ENCODE data around the gene SRRM1. TPM values are rescaled to one million over a fixed set of nuclear protein-coding genes. Genes with fewer than 3 reads are reported as not detected.

Gene SRRM1
- total and polyA plus RNA-seq, 2 experiments from 2014 or later = 118 to 666 TPM

- Histone ChIP-seq H3F3A (replicated peaks; ENCODE audit: low read depth) (no peaks in the 10 kb centered on the region), H4K20me1 (replicated peaks; ENCODE audit: insufficient read depth) (no peaks in the 10 kb centered on the region), H3K4me3 (no peak overlapping the region), H3K36me3 (ENCODE audit: insufficient read depth) (no peaks in the 10 kb centered on the region), H3K79me2 (replicated peaks; ENCODE audit: insufficient read depth) (no peaks in the 10 kb centered on the region), H3K27me3 (ENCODE audit: insufficient read depth) (no peaks in the 10 kb centered on the region), H2AFZ (peak overlapping the region; percentile 72; the same call in 1 of the 2 replicates), H3K4me1 (ENCODE audit: insufficient read depth) (no peaks in the 10 kb centered on the region), H3K27ac (ENCODE audit: low read depth) (no peak overlapping the region), H3K4me2 (no peak overlapping the region), H3K9me2 (ENCODE audit: insufficient read depth) (no peaks in the 10 kb centered on the region)
- no peak for ATAC-seq
- Mint-ChIP-seq H3K4me1 (peaks cover under 1% of the 10 kb centered on the region; the same call in 2 of the 3 replicates), H3K27me3 (ENCODE audit: insufficient read depth, low read depth, poor library complexity) (peaks cover 7% of the 10 kb centered on the region), H3K36me3 (ENCODE audit: low read depth) (peaks cover 6% of the 10 kb centered on the region; the same call in 2 of the 3 replicates), H3K9me3 (peaks cover 13% of the 10 kb centered on the region; the same call in 2 of the 3 replicates), H3K27ac (no peak overlapping the region), H3K4me3 (no peak overlapping the region)
- DNase-seq (ENCODE audit: low spot score) = no peak
- no peak for TF ChIP-seq EZH2 (IDR thresholded peaks at IDR 0.05; ENCODE audit: low read depth, unreplicated experiment)
- no peak for TF ChIP-seq ZNF331 (CRISPR knock-in tag; IDR thresholded peaks at IDR 0.05; ENCODE audit: low read depth)
- TF ChIP-seq NANOG (IDR thresholded peaks at IDR 0.05; ENCODE audit: borderline replicate concordance) = no peak
- no peak for TF ChIP-seq STAT1 (IDR thresholded peaks at IDR 0.05; ENCODE audit: unreplicated experiment)
- TF ChIP-seq, protein P1, sequence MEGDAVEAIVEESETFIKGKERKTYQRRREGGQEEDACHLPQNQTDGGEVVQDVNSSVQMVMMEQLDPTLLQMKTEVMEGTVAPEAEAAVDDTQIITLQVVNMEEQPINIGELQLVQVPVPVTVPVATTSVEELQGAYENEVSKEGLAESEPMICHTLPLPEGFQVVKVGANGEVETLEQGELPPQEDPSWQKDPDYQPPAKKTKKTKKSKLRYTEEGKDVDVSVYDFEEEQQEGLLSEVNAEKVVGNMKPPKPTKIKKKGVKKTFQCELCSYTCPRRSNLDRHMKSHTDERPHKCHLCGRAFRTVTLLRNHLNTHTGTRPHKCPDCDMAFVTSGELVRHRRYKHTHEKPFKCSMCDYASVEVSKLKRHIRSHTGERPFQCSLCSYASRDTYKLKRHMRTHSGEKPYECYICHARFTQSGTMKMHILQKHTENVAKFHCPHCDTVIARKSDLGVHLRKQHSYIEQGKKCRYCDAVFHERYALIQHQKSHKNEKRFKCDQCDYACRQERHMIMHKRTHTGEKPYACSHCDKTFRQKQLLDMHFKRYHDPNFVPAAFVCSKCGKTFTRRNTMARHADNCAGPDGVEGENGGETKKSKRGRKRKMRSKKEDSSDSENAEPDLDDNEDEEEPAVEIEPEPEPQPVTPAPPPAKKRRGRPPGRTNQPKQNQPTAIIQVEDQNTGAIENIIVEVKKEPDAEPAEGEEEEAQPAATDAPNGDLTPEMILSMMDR (conservative IDR thresholded peaks at IDR 0.05; ENCODE audit: low read depth in 2 of 2) = no peak
- no peak for TF ChIP-seq JUNB (IDR thresholded peaks at IDR 0.05; ENCODE audit: unreplicated experiment)
- no peak for TF ChIP-seq EZH2phosphoT487 (IDR thresholded peaks at IDR 0.05; ENCODE audit: unreplicated experiment)
- no peak for TF ChIP-seq REST (IDR thresholded peaks at IDR 0.05; ENCODE audit: unreplicated experiment)
- TF ChIP-seq, protein P2, sequence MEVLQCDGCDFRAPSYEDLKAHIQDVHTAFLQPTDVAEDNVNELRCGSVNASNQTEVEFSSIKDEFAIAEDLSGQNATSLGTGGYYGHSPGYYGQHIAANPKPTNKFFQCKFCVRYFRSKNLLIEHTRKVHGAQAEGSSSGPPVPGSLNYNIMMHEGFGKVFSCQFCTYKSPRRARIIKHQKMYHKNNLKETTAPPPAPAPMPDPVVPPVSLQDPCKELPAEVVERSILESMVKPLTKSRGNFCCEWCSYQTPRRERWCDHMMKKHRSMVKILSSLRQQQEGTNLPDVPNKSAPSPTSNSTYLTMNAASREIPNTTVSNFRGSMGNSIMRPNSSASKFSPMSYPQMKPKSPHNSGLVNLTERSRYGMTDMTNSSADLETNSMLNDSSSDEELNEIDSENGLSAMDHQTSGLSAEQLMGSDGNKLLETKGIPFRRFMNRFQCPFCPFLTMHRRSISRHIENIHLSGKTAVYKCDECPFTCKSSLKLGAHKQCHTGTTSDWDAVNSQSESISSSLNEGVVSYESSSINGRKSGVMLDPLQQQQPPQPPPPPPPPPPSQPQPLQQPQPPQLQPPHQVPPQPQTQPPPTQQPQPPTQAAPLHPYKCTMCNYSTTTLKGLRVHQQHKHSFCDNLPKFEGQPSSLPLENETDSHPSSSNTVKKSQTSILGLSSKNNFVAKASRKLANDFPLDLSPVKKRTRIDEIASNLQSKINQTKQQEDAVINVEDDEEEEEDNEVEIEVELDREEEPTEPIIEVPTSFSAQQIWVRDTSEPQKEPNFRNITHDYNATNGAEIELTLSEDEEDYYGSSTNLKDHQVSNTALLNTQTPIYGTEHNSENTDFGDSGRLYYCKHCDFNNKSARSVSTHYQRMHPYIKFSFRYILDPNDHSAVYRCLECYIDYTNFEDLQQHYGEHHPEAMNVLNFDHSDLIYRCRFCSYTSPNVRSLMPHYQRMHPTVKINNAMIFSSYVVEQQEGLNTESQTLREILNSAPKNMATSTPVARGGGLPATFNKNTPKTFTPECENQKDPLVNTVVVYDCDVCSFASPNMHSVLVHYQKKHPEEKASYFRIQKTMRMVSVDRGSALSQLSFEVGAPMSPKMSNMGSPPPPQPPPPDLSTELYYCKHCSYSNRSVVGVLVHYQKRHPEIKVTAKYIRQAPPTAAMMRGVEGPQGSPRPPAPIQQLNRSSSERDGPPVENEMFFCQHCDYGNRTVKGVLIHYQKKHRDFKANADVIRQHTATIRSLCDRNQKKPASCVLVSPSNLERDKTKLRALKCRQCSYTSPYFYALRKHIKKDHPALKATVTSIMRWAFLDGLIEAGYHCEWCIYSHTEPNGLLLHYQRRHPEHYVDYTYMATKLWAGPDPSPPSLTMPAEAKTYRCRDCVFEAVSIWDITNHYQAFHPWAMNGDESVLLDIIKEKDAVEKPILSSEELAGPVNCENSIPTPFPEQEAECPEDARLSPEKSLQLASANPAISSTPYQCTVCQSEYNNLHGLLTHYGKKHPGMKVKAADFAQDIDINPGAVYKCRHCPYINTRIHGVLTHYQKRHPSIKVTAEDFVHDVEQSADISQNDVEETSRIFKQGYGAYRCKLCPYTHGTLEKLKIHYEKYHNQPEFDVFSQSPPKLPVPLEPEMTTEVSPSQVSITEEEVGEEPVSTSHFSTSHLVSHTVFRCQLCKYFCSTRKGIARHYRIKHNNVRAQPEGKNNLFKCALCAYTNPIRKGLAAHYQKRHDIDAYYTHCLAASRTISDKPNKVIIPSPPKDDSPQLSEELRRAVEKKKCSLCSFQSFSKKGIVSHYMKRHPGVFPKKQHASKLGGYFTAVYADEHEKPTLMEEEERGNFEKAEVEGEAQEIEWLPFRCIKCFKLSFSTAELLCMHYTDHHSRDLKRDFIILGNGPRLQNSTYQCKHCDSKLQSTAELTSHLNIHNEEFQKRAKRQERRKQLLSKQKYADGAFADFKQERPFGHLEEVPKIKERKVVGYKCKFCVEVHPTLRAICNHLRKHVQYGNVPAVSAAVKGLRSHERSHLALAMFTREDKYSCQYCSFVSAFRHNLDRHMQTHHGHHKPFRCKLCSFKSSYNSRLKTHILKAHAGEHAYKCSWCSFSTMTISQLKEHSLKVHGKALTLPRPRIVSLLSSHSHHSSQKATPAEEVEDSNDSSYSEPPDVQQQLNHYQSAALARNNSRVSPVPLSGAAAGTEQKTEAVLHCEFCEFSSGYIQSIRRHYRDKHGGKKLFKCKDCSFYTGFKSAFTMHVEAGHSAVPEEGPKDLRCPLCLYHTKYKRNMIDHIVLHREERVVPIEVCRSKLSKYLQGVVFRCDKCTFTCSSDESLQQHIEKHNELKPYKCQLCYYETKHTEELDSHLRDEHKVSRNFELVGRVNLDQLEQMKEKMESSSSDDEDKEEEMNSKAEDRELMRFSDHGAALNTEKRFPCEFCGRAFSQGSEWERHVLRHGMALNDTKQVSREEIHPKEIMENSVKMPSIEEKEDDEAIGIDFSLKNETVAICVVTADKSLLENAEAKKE (CRISPR knock-in tag; IDR thresholded peaks at IDR 0.05) = no peak
- TF ChIP-seq POLR2AphosphoS5 (IDR thresholded peaks at IDR 0.05; ENCODE audit: low read depth) = no peak
- TF ChIP-seq ZNF114 (CRISPR knock-in tag; IDR thresholded peaks at IDR 0.05) = no peak
Observed at GRCh38 chr1:24694380-24694843, 51.3 kb downstream of the SRRM1 start.
